RWPE1 (cell line): ENCODE results near the gene JAK3.
"Not testable (repeated sequence)": the region's sequence is repeated elsewhere in the genome, so short reads cannot be mapped to it uniquely, and the experiment has no call there.

Experiments used
- CTCF ChIA-PET: fragments of 350-600 bp; sonication (Branson Sonifier 250); formaldehyde crosslinking; extraction: SDS; loops from one replicate; lab custom pipeline; 2021; lab: Yijun Ruan, JAX
- POLR2A ChIA-PET: fragments of 400-600 bp; formaldehyde crosslinking; extraction: SDS; loops from one replicate; lab custom pipeline; 2020; ENCODE audit warnings: antibody characterized with exemption; ENCODE audit not compliant: low non-redundant PET; lab: Yijun Ruan, JAX
- DNase-seq: peaks from one replicate; pipeline ENCODE4 v3.0.0; 2012; ENCODE audit warnings: low spot score
- H3K27ac ChIP-seq: fragments of 450-650 bp; 2 replicates; pipeline ENCODE4 v1.5.1; 2017
- TF ChIP-seq, protein P1 (sequence below): fragments of 450-650 bp; conservative IDR thresholded peaks from 2 replicates; pipeline ENCODE4 v1.5.1; 2017; ENCODE audit warnings: low read depth, mild to moderate bottlenecking

JAK3 gene

DNA sequence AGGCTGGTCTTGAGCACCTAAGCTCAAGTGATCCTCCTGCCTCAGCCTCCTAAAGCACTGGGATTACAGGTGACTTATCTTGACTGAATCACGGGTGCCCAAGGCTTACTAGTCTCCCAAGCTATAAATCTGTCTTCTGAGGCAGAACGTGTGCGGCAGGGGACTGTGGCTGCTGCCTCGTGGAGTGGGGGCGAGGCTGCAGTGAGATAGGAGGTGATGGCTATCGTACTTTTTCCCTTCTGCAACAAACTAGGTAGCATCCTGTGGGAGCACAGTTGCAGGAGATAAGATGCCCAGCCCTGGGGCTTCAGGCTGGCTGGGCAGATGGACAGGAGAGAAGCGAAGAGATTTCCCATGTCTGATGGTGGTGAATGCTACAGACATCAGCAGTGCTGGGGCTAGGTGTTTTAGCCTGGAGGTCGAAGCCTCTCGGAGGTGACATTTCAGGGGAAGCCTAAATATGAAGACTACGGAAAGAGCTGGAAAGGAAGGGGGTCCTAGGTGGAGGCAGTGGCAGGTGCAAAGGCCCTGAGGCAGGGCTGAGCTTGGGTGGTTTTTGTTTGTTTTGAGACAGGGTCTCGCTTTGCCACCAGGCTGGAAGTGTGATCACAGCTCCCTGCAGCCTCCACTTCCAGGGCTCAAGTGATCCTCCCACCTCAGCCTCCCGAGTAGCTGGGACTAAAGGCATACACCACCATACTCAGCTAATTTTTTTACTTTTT lies 45.5 kb downstream of the JAK3 start:
- ChIA-PET CTCF (no interaction called here), POLR2A (no interaction called here)
- no peak overlapping the region for H3K27ac ChIP-seq
- TF ChIP-seq, protein P1, sequence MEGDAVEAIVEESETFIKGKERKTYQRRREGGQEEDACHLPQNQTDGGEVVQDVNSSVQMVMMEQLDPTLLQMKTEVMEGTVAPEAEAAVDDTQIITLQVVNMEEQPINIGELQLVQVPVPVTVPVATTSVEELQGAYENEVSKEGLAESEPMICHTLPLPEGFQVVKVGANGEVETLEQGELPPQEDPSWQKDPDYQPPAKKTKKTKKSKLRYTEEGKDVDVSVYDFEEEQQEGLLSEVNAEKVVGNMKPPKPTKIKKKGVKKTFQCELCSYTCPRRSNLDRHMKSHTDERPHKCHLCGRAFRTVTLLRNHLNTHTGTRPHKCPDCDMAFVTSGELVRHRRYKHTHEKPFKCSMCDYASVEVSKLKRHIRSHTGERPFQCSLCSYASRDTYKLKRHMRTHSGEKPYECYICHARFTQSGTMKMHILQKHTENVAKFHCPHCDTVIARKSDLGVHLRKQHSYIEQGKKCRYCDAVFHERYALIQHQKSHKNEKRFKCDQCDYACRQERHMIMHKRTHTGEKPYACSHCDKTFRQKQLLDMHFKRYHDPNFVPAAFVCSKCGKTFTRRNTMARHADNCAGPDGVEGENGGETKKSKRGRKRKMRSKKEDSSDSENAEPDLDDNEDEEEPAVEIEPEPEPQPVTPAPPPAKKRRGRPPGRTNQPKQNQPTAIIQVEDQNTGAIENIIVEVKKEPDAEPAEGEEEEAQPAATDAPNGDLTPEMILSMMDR = no peak
- DNase-seq = no peak

DNA sequence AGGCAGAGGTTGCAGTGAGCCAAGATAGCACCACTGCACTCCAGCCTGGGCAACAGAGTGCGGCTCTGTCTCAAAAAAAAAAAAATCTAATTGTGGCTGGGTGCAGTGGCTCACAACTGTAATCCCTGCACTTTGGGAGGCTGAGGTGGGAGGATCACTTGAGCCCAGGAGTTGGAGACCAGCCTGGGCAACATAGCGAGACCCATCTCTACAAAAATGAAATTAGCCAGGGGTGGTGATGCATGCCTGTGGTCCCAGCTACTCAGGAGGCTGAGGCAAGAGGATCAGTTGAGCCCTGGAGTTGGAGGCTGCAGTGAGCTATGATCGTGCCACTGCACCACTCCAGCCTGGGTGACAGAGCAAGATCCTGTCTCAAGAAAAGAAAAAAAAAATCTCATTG lies 49.2 kb downstream of the JAK3 start:
- CTCF ChIA-PET = interaction anchor here (0.7 kb wide), 1 partner anchor 746 kb away, joined by 4 read pairs; no protein-coding TSS in a partner anchor
- peak overlapping the region; percentile 73; the same call in 1 of the 2 replicates for H3K27ac ChIP-seq
- POLR2A ChIA-PET, DNase-seq: not testable (repeated sequence)

DNA sequence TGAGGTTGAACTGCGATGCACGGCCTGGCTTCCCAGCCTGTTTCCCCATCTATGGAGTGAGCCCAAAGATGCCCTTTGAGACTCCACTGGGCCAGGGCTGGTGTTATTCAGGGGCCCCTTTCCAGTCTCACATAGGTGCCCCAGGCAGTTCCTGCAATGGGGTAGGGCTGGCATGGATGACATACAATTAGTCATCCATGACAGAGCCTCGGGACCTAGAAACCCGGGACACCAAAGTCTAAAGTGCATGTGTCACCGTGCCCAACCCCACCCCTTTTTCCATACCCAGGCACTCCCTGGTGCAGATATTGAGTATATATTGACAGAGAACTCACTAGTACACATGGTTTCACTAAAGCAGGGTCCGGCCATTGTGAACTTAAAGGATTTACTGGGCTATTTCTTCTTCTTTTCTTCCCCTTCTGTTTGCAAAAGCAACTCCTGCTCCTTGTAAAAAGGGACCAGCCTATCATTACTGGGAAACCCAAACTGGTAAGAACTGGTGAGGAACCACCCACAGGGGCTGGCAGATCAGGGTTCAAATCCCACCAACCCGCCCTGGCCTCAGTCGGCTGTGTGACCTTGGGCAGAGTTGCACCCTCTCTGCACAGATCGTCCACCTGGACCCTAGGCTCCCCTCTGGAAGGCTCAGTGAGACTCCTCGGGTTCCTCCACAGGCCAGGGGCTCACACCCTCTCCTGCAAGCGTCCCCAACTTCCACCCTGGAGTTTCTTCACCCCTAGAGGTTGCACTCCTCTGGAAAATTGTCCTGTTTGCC lies 50.2 kb downstream of the JAK3 start:
- H3K27ac ChIP-seq = peak overlapping the region; percentile 73

DNA sequence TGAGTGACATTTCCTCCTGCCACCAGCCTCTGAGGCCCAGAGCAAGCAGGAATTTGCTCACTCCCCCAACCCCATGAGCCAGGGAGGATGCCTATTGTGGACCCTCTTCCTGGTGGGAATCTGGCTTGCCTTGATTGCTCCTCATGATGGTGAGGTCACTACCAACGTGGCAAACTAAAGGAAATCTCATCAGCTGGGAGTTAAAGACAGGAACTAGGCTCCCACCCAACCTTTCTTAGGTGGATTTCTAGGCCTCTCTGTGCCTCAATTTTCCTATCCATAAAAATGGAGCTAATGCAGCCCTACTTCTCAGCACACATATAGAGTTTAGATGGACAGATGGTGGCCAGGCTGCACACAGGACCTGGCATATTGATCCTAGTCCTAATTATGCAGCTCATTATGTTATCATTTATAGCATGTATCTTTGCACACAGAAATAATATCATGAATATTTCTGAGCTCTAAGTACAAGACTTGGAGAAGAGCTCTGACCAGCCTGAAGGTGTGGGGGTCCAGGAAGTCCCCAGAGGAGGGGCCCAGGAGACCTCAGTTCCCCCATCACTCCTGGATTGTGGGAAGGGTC lies 50.9 kb downstream of the JAK3 start:
- TF ChIP-seq, protein P1 = no peak
- CTCF ChIA-PET = no interaction called here

More for the DNA sequence above, 50.2 kb downstream of the JAK3 start:
- TF ChIP-seq, protein P1 = no peak
- ChIA-PET CTCF (no interaction called here), POLR2A (interaction anchor here (0.5 kb wide), 1 partner anchor 15 kb away, joined by 3 read pairs; no protein-coding TSS in a partner anchor)
- peak; percentile 95 for DNase-seq

DNA sequence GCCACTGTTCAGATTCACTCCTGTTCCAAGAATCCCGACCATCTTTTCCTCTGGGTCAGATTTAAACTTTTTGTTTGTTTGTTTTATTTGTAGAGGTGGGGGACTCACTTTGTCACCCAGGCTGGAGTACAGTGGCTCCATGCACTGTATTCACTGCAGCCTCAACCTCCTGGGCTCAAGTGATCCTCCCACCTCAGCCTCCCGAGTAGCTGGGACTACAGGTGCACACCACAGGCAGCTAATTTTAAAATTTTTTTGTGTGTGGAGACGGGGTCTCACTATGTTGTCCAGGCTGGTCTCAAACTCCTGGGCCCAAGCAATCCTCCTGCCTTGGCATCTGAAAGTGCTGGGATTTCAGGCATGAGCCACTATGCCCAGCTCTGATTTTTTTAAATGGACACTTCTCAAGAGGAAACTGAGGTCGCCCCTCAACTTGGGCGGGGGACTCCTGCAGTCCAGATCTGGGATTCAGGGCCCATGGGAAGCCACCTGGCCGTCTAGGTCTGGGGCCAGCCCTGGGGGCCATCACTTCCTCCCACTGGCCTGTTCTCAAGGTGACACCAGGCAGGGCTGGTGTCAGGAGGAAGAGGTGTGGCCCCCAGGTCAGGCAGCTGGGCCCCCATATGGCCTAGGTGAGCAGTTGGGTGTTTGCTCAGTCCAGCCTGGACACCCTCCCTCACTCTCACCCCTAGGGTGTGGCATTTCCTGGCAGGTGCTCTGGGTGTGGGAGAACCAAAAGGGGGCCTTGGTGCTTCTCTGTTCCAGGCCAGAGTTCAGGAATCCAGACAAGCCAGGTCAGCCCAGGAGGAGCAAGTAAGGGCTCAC lies 51.6 kb downstream of the JAK3 start:
- DNase-seq = no peak
- TF ChIP-seq, protein P1 = no peak
- peak overlapping the region; percentile 73 for H3K27ac ChIP-seq
- CTCF ChIA-PET = interaction anchor here (1.3 kb wide), 1 partner anchor 30 kb away, joined by 3 read pairs; no protein-coding TSS in a partner anchor
- POLR2A ChIA-PET = no interaction called here

More for the DNA sequence above, 50.9 kb downstream of the JAK3 start:
- POLR2A ChIA-PET = interaction anchor here (0.5 kb wide), 1 partner anchor 15 kb away, joined by 3 read pairs; no protein-coding TSS in a partner anchor
- H3K27ac ChIP-seq = peak overlapping the region; percentile 73
- no peak for DNase-seq

DNA sequence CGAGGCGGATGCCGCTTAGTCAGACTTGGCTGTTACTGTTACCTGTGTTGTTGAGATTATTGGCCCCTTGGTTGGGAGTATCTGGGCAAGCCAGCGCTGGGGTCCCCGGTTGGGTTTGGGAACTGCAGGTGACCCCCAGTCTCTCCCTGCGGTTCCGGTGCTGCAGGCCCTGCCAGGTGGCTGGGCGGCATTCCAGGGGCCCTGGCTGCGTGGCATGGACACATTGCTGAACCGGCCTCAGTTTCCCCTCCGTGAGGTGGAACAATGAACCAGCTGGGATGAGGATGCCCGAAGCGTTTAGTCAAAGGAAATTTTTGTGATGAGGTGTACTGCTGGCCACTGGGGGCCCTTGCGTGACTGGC lies 52.3 kb downstream of the JAK3 start:
- POLR2A ChIA-PET = interaction anchor here (0.5 kb wide), 1 partner anchor 392 kb away, joined by 4 read pairs; no protein-coding TSS in a partner anchor
- CTCF ChIA-PET = interaction anchor here (0.6 to 1.8 kb wide), 4 partner anchors 10 to 64 kb away, joined by 3 to 8 read pairs (median 4); partner anchors contain the start of gene RPL18A
- DNase-seq = no peak
- H3K27ac ChIP-seq = peak overlapping the region; percentile 73
- TF ChIP-seq, protein P1 = no peak
